GM21390 (cell line): Measurements from ENCODE around the gene TSC2.
"Not testable (repeated sequence)": the region's sequence is repeated elsewhere in the genome, so short reads cannot be mapped to it uniquely, and the experiment has no call there.

Experiments used
- ATAC-seq: cut with Tn5 transposase; IDR thresholded peaks from one replicate; pipeline ENCODE4 v1.9.1; 2021; ENCODE audit not compliant: unreplicated experiment

TSC2 gene

DNA sequence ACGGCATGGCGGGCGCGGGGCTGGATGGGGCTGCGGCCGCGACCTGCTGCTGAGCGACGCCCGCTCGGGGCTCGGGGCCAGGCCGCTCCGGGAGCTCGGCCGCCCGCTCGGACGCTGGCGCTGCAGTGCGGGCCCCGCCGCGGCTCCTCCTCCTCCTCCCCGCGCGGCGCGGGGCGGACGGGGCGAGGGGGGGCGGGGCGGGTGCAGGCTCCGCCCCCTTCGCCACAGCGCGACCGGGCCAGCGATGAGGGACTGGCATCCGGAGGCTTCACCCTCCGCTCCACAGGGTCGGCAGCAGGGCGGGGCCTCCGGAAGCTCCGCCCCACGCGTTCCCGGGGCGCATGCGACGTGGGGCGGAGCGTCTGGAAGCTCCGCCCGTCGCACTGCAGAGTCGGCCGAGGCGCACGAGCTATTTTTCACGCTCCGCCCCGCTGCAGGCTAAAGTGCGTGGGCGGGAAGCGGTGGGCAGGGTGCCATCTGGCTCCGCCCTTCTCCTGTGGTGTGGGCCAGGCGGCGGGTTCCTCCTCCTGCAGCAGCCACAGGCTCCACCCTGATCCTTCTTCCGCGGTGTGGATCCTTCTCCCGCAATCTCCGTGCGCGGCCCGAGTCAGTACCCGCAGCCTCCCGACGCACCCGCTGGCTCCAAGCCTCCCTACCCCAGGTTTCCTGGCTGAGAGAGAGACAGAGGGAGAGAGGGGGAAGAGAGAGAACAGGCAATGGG is 88.1 kb downstream of the TSC2 start, which contains the start of gene PKD1:
Gene PKD1 (minus strand): TSS at position 129 of the 721 bp plus-strand sequence. CDS start 209 bp downstream, outside the sequence.
- ATAC-seq, result not testable (repeated sequence)
